Gastroesophageal sphincter (tissue), 4 donors: Measurements from ENCODE around the gene CCDC33. TPM values are rescaled to one million over a fixed set of nuclear protein-coding genes. Genes with fewer than 3 reads are reported as not detected.

Experiments
- ATAC-seq: fragments of 150-250 bp; one replicate; pipeline ENCODE4 v1.9.1; 2016; ENCODE audit warnings: mild to moderate bottlenecking, moderate library complexity
- H3K27ac ChIP-seq, 4 donors: fragments of 200-600 bp; sonication (generic) in 3 of 4; 1 replicate in 3 of 4; 2 replicates in 1 of 4; pipeline ENCODE4 v1.5.1; 2016 to 2019
- H3K27me3 ChIP-seq: fragments of 200-600 bp; sonication (generic); one replicate; pipeline ENCODE4 v1.5.1; 2019
- H3K36me3 ChIP-seq, 2 donors: fragments of 200-600 bp; sonication (generic); one replicate each; pipeline ENCODE4 v1.5.1; 2019; ENCODE audit warnings: control low read depth in 1 of 2
- H3K4me1 ChIP-seq, 3 donors: fragments of 200-600 bp; sonication (generic); 1 replicate in 2 of 3; 2 replicates in 1 of 3; pipeline ENCODE4 v1.5.1; 2016 to 2019; ENCODE audit warnings: control low read depth in 2 of 3
- H3K4me3 ChIP-seq, 2 donors: fragments of 200-600 bp; sonication (generic); one replicate each; pipeline ENCODE4 v1.5.1; 2019; ENCODE audit warnings: mild to moderate bottlenecking in 1 of 2, moderate library complexity in 1 of 2
- H3K9me3 ChIP-seq, 3 donors: fragments of 200-600 bp; sonication (generic); one replicate each; pipeline ENCODE4 v1.5.1; 2017 to 2019; ENCODE audit warnings: control low read depth in 2 of 3
- CTCF ChIP-seq, 4 experiments: fragments of 200-600 bp in 2 of 4; fragments of 450-650 bp in 2 of 4; sonication (generic) in 1 of 4; IDR thresholded peaks; one replicate each; pipeline ENCODE4 v1.5.1; 2017 to 2019; ENCODE audit warnings: antibody characterized with exemption in 4 of 4, mild to moderate bottlenecking in 2 of 4, moderate library complexity in 2 of 4
- EP300 ChIP-seq: sonication (generic); formaldehyde crosslinking; IDR thresholded peaks from one replicate; pipeline ENCODE4 v1.6.1; 2017; ENCODE audit warnings: antibody characterized with exemption, mild to moderate bottlenecking
- POLR2A ChIP-seq, 2 donors: fragments of 450-650 bp; IDR thresholded peaks; one replicate each; pipeline ENCODE4 v1.6.1; 2017; ENCODE audit warnings: antibody characterized with exemption in 2 of 2, mild to moderate bottlenecking in 2 of 2, moderate library complexity in 1 of 2
- POLR2AphosphoS5 ChIP-seq: sonication (generic); formaldehyde crosslinking; IDR thresholded peaks from one replicate; pipeline ENCODE4 v1.6.1; 2017; ENCODE audit warnings: antibody characterized with exemption
- WGBS, 2 donors: methylation state at CpG; one replicate each; pipeline ENCODE4 v1.1.5; 2018; ENCODE audit warnings: low coverage in 1 of 2; 5-methylcytosine and 5-hydroxymethylcytosine counted together
- total RNA-seq, 4 donors: library from RNA; depleted of rRNA; stranded (reverse); fragments of >200 nt; gene quantifications; one replicate each; pipeline ENCODE4 v1.1.0, GENCODE V29; 2016

The CCDC33 gene
- total RNA-seq, 4 donors from 2014 or later: not detected

GRCh38 chr15:74220475-74221248, 15.5 kb upstream of the CCDC33 start:
- no peak for ATAC-seq
- H3K9me3 ChIP-seq: no peaks in the 10 kb centered on the region
- no peak for TF ChIP-seq POLR2A (IDR thresholded peaks at IDR 0.05)
- TF ChIP-seq POLR2AphosphoS5: no peak
- TF ChIP-seq EP300: no peak
- no peak for TF ChIP-seq CTCF (IDR thresholded peaks at IDR 0.05)
- peaks cover 69% of the 10 kb centered on the region for H3K27me3 ChIP-seq
- H3K36me3 ChIP-seq: no peaks in the 10 kb centered on the region
- WGBS, 2 donors: 53 to 67% methylated on average over 3 to 9 of the region's 11 CpGs
- no peak overlapping the region for H3K4me3 ChIP-seq
- H3K27ac ChIP-seq: no peak overlapping the region
- no peaks in the 10 kb centered on the region for H3K4me1 ChIP-seq

- 14 to 50% methylated on average over 2 to 3 of the region's 12 CpGs for WGBS, 2 donors
- ATAC-seq: no peak
- H3K27ac ChIP-seq: no peak overlapping the region
Measured at GRCh38 chr15:74221399-74222239, 14.5 kb upstream of the CCDC33 start.

GRCh38 chr15:74222240-74223119, 13.6 kb upstream of the CCDC33 start:
- no peak for ATAC-seq
- Histone ChIP-seq H3K4me3 (no peak overlapping the region), H3K27me3 (peaks cover 71% of the 10 kb centered on the region), H3K4me1 (no peaks in the 10 kb centered on the region), H3K36me3 (no peaks in the 10 kb centered on the region), H3K9me3 (no peaks in the 10 kb centered on the region), H3K27ac (no peak overlapping the region)
- TF ChIP-seq EP300 (no peak), POLR2A (IDR thresholded peaks at IDR 0.05) (no peak), POLR2AphosphoS5 (no peak), CTCF (IDR thresholded peaks at IDR 0.05) (no peak)
- 38 to 65% methylated on average over 5 to 16 of the region's 25 CpGs for WGBS, 2 donors

More at GRCh38 chr15:74221399-74222239, 14.5 kb upstream of the CCDC33 start:
- H3K27me3 ChIP-seq: peaks cover 70% of the 10 kb centered on the region
- no peaks in the 10 kb centered on the region for H3K36me3 ChIP-seq
- no peak overlapping the region for H3K4me3 ChIP-seq
- no peaks in the 10 kb centered on the region for H3K9me3 ChIP-seq
- H3K4me1 ChIP-seq: no peaks in the 10 kb centered on the region
- TF ChIP-seq POLR2A (IDR thresholded peaks at IDR 0.05) (no peak), CTCF (IDR thresholded peaks at IDR 0.05) (no peak), EP300 (no peak), POLR2AphosphoS5 (no peak)

- WGBS, 2 donors: 68 to 100% methylated on average over 2 to 4 of the region's 5 CpGs
- H3K27ac ChIP-seq: no peak overlapping the region
- peaks cover 73% of the 10 kb centered on the region for H3K27me3 ChIP-seq
- no peaks in the 10 kb centered on the region for H3K9me3 ChIP-seq
- H3K36me3 ChIP-seq: no peaks in the 10 kb centered on the region
- H3K4me1 ChIP-seq: peaks cover 0 to 11% (median 0%) of the 10 kb centered on the region in 3 donors
- no peak overlapping the region for H3K4me3 ChIP-seq
- TF ChIP-seq EP300: no peak
- no peak for TF ChIP-seq CTCF (IDR thresholded peaks at IDR 0.05)
- no peak for TF ChIP-seq POLR2AphosphoS5
- TF ChIP-seq POLR2A (IDR thresholded peaks at IDR 0.05): no peak
- no peak for ATAC-seq
Measured at GRCh38 chr15:74225928-74226327, 10.2 kb upstream of the CCDC33 start.
